ENCODE results near the gene NARS2.
"Not testable (repeated sequence)": the region's sequence is repeated elsewhere in the genome, so short reads cannot be mapped to it uniquely, and the experiment has no call there.

Gene NARS2

GRCh38 chr11:78542007-78542406 is 32.7 kb downstream of the NARS2 start:
- no peak for DNase-seq (ENCODE audit: low read depth)

DNA sequence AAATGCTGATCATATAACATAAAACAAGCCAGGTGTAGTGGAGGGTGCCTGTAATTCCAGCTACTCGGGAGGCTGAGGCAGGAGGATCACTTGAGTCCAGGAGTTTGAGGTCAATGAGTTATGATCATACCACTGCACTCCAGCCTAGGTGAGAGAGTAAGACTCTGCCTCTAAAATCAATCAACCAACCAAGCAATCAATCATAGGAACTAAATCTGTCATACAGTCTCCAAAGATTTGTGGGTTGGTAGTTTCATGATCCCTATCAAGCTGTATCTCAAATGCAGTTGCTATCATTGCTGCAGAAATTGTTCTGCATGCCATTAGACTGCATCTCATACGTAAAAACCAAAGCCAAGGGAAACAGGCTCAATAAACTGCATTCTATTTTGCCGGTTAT is 33.1 kb downstream of the NARS2 start:
- DNase-seq (ENCODE audit: low read depth) = no peak

DNA sequence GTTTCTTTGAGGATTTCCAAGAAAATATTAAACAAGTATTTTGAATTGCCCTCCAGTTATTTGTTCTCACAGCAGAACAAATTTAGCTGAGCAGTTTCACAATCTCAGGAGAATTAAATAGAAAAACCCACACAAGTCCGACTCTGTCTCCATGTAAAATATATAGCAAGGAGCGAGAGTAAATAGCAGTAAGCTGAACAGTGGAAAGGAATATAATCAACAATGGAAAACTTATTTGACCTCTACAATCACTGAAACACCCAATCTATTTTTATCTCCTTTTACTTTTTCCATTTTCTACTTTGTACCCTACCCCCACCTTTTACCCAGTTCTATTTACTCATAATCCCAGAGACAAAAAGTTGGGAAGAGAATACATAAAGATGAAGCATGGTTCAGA is 34.4 kb downstream of the NARS2 start:
- DNase-seq (ENCODE audit: low read depth) = no peak

DNA sequence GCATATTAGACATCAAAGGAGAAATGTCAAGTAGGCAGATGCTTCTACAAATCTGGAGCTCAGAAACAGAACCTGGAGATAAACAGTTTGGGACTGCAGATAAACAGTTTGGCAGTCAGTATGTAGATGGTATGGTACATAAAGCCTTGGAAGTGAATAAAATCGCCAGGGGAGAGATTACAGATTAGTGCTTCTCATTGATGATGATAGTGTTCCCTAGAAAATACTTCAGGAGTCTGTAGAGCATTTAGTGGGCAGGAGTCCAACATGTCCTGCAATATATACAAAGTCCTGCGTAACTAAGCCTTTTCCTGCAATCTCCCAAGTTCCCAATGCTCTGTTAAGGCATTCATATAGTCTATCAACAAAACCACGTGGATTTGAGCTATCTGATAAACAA is 35.2 kb downstream of the NARS2 start:
- DNase-seq (ENCODE audit: low read depth) = no peak

DNA sequence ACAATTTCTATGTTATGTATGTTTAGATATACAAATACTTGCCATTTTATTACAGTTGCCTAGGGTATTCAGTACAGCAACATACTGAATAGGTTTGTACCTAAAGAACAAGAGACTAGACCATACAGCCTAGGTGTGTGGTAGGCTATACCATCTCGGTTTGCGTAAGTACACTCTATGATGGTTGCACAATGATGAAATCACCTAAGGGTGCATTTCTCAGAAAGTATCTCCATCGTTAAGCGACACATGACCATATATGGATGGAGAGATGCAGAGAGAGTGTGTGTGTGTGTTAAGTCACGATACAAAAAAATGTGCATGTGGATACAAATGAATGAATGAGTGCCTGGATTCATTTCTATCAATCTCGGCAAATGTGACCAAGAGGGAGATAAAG is 37.7 kb downstream of the NARS2 start:
- no peak for DNase-seq (ENCODE audit: low read depth)

- no peak for DNase-seq (ENCODE audit: low read depth)
Observed at GRCh38 chr11:78535920-78536319, 38.7 kb downstream of the NARS2 start.

- no peak for DNase-seq (ENCODE audit: low read depth)
Observed at GRCh38 chr11:78535027-78535426, 39.6 kb downstream of the NARS2 start.

DNA sequence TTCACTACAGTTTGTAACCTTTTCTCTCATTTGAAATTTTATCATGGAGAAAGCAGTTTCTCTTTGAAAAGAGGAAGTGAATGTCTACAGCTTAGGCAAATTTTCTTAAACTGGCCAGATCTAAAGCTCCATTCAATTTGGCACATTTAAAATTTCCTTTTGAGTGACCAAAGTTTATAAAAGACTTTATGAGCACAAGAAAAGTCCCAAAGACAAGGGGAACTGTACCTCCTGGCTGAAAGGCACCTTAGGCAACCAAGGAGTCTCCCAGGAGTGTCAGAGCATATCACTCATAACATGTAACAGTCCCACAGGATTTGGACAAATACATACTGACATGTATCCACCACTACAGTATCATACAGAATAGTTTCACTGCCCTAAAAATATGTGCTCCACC is 41.3 kb downstream of the NARS2 start:
- DNase-seq (ENCODE audit: low read depth) = no peak

DNA sequence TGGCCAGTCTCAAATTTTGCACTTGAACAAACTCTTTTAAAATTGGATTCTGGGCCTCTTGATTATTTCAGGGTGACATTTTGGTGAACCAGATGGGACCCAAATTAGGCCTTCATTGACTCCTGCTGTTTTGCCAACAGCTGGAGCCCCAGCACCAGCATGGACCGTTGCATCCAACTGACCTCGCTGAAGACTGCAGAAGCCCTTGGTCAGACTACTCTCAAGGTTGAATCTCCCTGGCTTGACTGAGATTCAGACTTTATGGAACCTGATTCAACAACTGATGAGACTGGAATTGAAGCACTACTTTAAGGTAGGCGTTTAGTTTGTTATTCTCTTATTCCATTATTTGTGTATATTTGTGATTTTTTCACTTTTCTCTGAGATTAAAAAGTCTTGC is 41.7 kb downstream of the NARS2 start:
- no peak for DNase-seq (ENCODE audit: low read depth)

GRCh38 chr11:78526497-78527146 is 48.0 kb downstream of the NARS2 start:
- no peak for DNase-seq (ENCODE audit: low read depth)

DNA sequence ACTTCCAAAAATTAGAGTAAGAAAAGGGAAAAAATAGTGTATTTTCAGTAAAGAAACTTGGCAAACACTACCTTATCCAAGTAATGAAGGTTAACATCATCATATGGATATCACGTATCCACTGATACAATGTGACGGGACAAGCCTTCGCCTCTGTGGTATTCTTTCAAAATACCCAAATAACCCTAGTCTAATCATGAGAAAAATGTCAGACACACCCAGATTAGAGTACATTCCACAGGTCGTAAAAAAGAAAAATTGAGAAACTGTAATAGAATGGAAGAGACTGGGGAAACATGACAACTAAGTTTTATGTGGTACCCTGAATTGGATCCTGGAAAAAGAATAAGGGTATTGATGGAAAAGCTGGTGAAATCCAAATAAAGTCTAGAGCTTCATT is 48.9 kb downstream of the NARS2 start:
- DNase-seq (ENCODE audit: low read depth) = no peak

GRCh38 chr11:78520230-78520629 is 54.4 kb downstream of the NARS2 start:
- DNase-seq (ENCODE audit: low read depth) = no peak

- no peak for DNase-seq (ENCODE audit: low read depth)
Observed at GRCh38 chr11:78516281-78516680, 58.4 kb downstream of the NARS2 start.

DNA sequence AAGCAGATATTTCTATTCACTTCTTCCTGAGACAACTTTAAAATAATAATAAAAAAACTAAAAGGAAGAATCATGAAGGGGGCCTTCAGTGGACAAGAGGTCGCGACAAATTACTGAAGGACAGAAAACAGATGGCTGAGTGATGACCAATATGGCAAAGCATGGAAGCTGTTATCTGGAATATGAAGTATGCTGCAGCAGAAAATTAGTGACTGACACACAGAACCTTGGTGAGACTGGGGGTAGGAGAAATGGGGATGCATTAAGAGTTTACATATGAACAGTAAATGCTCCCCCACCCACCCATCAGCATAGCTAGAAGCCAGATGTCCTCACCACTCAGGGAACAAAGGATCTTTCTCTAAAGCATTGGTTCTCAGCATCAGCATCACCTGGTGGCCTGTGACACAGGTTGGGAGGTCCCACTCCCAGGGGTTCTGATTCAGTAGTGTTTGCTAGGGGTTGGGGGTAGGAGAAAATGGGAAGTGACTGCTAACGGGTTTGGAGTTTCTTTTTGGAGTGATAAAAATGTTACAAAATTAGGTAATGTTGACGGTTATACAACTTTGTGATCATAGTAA is 59.7 kb downstream of the NARS2 start:
- no peak for DNase-seq (ENCODE audit: low read depth)

- DNase-seq (ENCODE audit: low read depth) = not testable (repeated sequence)
Observed at GRCh38 chr11:78513085-78513484, 61.6 kb downstream of the NARS2 start.

- no peak for DNase-seq (ENCODE audit: low read depth)
Observed at GRCh38 chr11:78510597-78510996, 64.1 kb downstream of the NARS2 start.

- no peak for DNase-seq (ENCODE audit: low read depth)
Observed at GRCh38 chr11:78510025-78510596, 64.6 kb downstream of the NARS2 start.

- no peak for DNase-seq (ENCODE audit: low read depth)
Observed at GRCh38 chr11:78504708-78505107, 70.0 kb downstream of the NARS2 start.

DNA sequence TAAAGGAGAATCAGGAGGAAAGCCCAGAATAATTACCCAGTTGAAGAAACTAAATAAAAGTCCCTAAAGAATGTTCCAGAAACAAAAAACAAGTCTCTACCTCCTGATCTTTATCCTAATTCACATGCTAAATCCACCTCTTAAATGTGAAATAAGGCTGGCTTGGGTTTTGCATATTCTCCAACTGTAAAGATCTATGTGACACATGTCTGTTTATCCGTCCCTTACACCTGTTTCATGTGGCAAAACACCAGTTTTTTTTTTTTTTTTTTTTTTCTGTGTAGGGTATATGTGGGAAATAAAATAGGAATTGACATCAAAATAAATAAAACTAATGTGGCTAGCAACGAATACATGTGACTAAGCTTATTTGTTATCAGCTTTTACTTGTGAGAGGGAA is 70.5 kb downstream of the NARS2 start:
- no peak for DNase-seq (ENCODE audit: low read depth)

DNA sequence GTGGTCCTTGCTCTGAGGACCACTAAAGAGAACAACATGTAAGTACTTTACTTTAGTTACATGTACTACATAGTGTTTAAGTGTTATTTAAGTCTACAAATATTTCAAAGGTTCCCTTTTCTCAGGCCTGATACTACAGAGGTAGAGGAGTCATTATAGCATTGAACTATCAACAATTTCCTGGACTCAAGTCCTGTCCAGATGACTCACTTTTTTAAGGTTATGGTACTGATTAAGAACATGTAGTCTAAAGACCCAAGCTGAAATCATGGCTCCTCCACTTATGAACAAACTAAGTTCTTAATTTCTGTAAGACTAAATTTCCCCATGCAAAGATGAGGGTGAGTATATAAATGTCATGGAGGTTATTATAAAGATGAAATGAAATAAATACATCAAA is 74.7 kb downstream of the NARS2 start:
- no peak for DNase-seq (ENCODE audit: low read depth)

GRCh38 chr11:78497293-78497692 is 77.4 kb downstream of the NARS2 start:
- DNase-seq (ENCODE audit: low read depth) = no peak

GRCh38 chr11:78493413-78493975 is 81.2 kb downstream of the NARS2 start:
- DNase-seq (ENCODE audit: low read depth) = no peak

DNA sequence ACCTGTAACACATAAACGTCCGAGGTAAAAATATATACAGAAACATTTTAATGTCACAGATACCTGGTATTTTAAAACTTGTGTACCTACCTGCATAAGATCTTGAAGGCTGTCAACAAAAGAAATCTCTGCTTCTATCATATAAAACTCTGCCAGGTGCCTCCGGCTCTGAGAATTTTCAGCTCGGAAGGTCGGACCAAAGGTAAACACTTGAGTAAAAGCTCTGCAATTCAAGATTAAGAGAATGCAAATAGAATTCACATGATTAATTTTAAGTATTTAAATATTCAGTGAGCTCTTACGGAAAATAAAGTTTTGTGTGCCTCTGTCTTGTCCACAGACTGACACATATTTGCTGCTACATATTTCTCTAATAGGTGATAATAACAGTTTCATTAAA is 81.7 kb downstream of the NARS2 start:
- DNase-seq (ENCODE audit: low read depth) = no peak

- no peak for DNase-seq (ENCODE audit: low read depth)
Observed at GRCh38 chr11:78489184-78489583, 85.5 kb downstream of the NARS2 start.

Data from stimulated activated CD8-positive, alpha-beta memory T cell treated with anti-CD3 and anti-CD28 coated beads, Interleukin-4, amount 100 ng/mL, for 24 hours (primary cell).